ENCODE results near the gene RGS2.

DNA sequence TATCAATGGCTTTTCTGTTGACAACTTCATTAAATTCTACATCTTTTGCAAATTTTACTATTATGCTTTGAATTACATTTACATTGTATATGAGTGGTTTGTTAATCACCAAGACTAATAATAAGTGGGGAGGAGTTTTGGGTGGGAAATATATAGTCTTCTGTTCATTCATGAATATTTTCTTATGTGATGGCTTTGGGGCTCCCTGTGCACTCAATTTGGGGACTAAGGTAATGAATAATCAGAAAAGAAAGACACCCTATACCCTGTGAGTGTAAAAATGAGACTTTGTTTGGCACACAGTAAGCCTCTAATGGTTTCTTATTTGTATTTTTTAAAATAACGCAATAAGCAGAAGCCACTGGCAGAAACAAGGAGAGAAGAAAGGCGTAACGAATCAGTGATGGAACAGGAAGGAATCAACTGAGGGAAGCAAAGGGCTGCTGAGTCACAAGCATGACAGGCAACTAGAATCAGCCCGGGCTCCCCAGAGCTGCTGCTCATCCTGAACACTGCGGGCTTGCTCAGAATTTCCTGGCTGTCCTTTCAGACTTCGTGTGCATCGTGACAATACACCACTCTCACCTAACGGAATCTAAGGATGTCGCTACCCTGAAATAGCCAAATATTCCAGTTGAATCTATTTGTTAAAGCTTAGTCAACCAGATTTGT, 20.8 kb upstream of the RGS2 start:
- TF ChIP-seq, protein P1, sequence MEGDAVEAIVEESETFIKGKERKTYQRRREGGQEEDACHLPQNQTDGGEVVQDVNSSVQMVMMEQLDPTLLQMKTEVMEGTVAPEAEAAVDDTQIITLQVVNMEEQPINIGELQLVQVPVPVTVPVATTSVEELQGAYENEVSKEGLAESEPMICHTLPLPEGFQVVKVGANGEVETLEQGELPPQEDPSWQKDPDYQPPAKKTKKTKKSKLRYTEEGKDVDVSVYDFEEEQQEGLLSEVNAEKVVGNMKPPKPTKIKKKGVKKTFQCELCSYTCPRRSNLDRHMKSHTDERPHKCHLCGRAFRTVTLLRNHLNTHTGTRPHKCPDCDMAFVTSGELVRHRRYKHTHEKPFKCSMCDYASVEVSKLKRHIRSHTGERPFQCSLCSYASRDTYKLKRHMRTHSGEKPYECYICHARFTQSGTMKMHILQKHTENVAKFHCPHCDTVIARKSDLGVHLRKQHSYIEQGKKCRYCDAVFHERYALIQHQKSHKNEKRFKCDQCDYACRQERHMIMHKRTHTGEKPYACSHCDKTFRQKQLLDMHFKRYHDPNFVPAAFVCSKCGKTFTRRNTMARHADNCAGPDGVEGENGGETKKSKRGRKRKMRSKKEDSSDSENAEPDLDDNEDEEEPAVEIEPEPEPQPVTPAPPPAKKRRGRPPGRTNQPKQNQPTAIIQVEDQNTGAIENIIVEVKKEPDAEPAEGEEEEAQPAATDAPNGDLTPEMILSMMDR (IDR thresholded peaks at IDR 0.05), result no peak
- TF ChIP-seq POLR2A (IDR thresholded peaks at IDR 0.05), result no peak

All from lower leg skin (tissue), 3 donors.